Panc1 (cell line): ENCODE data around the gene MED9. TPM values are rescaled to one million over a fixed set of nuclear protein-coding genes. Genes with fewer than 3 reads are reported as not detected.

Experiments used
- ATAC-seq: fragments of 200-7000 bp; cut with Tn5 transposase; 2 replicates; pipeline ENCODE4 v1.9.1; 2020; ENCODE audit warnings: mild to moderate bottlenecking, moderate library complexity
- BruUV-seq: library from RNA; stranded (reverse); fragments of 400-500 nt; replicated peaks from 2 replicates; lab custom pipeline; 2021; lab: Mats Ljungman, UMichigan
- CTCF ChIA-PET: fragments of 300-600 bp; sonication (Branson Sonifier 250); formaldehyde crosslinking; loops from one replicate; lab custom pipeline; 2022; ENCODE audit warnings: antibody characterized with exemption; lab: Charles Lee
- POLR2A ChIA-PET: fragments of 300-600 bp; sonication (Branson Sonifier 250); formaldehyde crosslinking; loops from one replicate; lab custom pipeline; 2022; ENCODE audit warnings: antibody characterized with exemption; lab: Charles Lee
- DNase-seq: peaks from one replicate; pipeline ENCODE4 v3.0.0-alpha.2; 2010; ENCODE audit warnings: low read depth, low spot score
- H3K27ac ChIP-seq: 2 replicates; pipeline ENCODE4 v1.5.1; 2011; ENCODE audit warnings: mild to moderate bottlenecking, low read length, inconsistent platforms
- H3K27me3 ChIP-seq: fragments of 200-500 bp; sonication (Bioruptor generic); 2 replicates; pipeline ENCODE4 v1.6.0; 2014; ENCODE audit warnings: low read length, inconsistent platforms; ENCODE audit not compliant: control insufficient read depth, insufficient read depth
- H3K36me3 ChIP-seq: fragments of 200-500 bp; sonication (Bioruptor generic); 2 replicates; pipeline ENCODE4 v1.5.1; 2014; ENCODE audit warnings: inconsistent platforms, mild to moderate bottlenecking, low read length, moderate library complexity; ENCODE audit not compliant: control insufficient read depth, insufficient read depth
- H3K4me1 ChIP-seq: 2 replicates; pipeline ENCODE4 v1.5.1; 2011; ENCODE audit warnings: inconsistent platforms, mild to moderate bottlenecking, low read length, moderate library complexity; ENCODE audit not compliant: control insufficient read depth, insufficient read depth
- H3K4me3 ChIP-seq, 2 experiments: 2 replicates each; pipeline ENCODE4 v1.5.1; 2011 to 2012; ENCODE audit warnings: low read depth in 2 of 2, low read length in 2 of 2, mild to moderate bottlenecking in 2 of 2, inconsistent platforms in 1 of 2, moderate library complexity in 1 of 2
- H3K9me3 ChIP-seq: fragments of 200-500 bp; sonication (Bioruptor generic); 2 replicates; pipeline ENCODE4 v1.5.1; 2014; ENCODE audit warnings: low read depth, mild to moderate bottlenecking, inconsistent platforms, low read length, moderate library complexity; ENCODE audit not compliant: control insufficient read depth, insufficient read depth
- CTCF ChIP-seq: fragments of 450-650 bp; IDR thresholded peaks from 2 replicates; pipeline ENCODE4 v1.5.1; 2017; ENCODE audit warnings: mild to moderate bottlenecking
- POLR2AphosphoS5 ChIP-seq: IDR thresholded peaks from 2 replicates; pipeline ENCODE4 v1.6.1; 2012; ENCODE audit warnings: mild to moderate bottlenecking, low read depth, low read length, moderate library complexity
- REST ChIP-seq, 2 experiments: IDR thresholded peaks; 2 replicates each; pipeline ENCODE4 v1.6.1; 2011 to 2012; ENCODE audit warnings: low read depth in 2 of 2, control low read depth in 1 of 2, low read length in 1 of 2, mild to moderate bottlenecking in 1 of 2, moderate library complexity in 1 of 2; ENCODE audit not compliant: insufficient read depth in 1 of 2
- SIN3A ChIP-seq: IDR thresholded peaks from 2 replicates; pipeline ENCODE4 v1.6.1; 2012; ENCODE audit warnings: low read depth, mild to moderate bottlenecking, low read length, moderate library complexity, borderline replicate concordance; ENCODE audit not compliant: insufficient read depth
- TCF7L2 ChIP-seq: IDR thresholded peaks from 2 replicates; pipeline ENCODE4 v1.6.1; 2011; ENCODE audit warnings: mild to moderate bottlenecking, low read depth, low read length, inconsistent platforms
- in situ Hi-C: cut with HindIII; loops from 2 replicates; pipeline ENCODE4 v1.10.0; 2016; ENCODE audit warnings: low sequenced_read_pairs, low pct_unique_long_range_greater_than_20kb
- intact Hi-C: fragments of 100-400 bp; cut with micrococcal nuclease; formaldehyde crosslinking; loops from one replicate; pipeline ENCODE4 v1.10.0; 2022; ENCODE audit not compliant: unreplicated experiment
- total RNA-seq: library from RNA; stranded (reverse); gene quantifications from one replicate; pipeline ENCODE4 v1.2.1, GENCODE V29; 2021; ENCODE audit not compliant: unreplicated experiment

The MED9 gene
- total RNA-seq, 1 experiment from 2014 or later = 11.1 TPM

DNA sequence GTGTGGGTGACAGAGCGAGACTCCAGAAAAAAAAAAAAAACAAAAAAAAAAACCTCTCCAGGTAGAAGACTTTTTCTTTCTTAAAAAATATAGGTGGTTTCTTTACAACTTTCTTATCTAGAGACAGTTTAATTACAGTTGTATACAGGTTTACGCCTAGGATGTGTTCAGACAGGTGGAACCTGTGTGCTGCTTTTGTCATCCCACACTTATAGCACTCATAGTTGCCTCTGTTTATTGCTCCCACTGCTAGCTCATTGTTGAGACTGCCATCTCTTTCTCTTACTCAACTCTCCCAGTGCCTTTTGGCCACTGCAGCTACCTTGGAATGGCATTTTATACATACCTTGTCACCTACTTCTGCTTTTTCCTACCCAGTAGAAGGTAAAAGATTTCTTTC is 19.1 kb upstream of the MED9 start:
- Histone ChIP-seq H3K4me3 (no peak overlapping the region), H3K9me3 (no peaks in the 10 kb centered on the region), H3K4me1 (no peaks in the 10 kb centered on the region), H3K36me3 (no peaks in the 10 kb centered on the region), H3K27ac (no peak overlapping the region), H3K27me3 (peaks cover 2% of the 10 kb centered on the region; the same call in 1 of the 2 replicates)
- ChIA-PET CTCF (no interaction called here), POLR2A (no interaction called here)
- DNase-seq (no peak), ATAC-seq (no peak)
- BruUV-seq = no TSS peak
- intact Hi-C loops (no loop called here), in situ Hi-C loops (no loop called here)
- TF ChIP-seq POLR2AphosphoS5 (no peak), REST (IDR thresholded peaks at IDR 0.05; ENCODE audit: insufficient read depth in 1 of 2, low read depth in 2 of 2, low read length in 1 of 2) (no peak), TCF7L2 (no peak), SIN3A (no peak), CTCF (no peak)

GRCh38 chr17:17460038-17460437 is 16.8 kb upstream of the MED9 start:
- Histone ChIP-seq H3K27ac (no peak overlapping the region), H3K4me1 (no peaks in the 10 kb centered on the region), H3K27me3 (peaks cover 2% of the 10 kb centered on the region), H3K9me3 (no peaks in the 10 kb centered on the region), H3K36me3 (no peaks in the 10 kb centered on the region), H3K4me3 (no peak overlapping the region)
- BruUV-seq = no TSS peak
- ChIA-PET POLR2A (no interaction called here), CTCF (no interaction called here)
- DNase-seq = no peak
- intact Hi-C loops = no loop called here
- TF ChIP-seq TCF7L2 = no peak
- no peak for TF ChIP-seq SIN3A
- TF ChIP-seq CTCF = no peak
- TF ChIP-seq REST (IDR thresholded peaks at IDR 0.05; ENCODE audit: insufficient read depth in 1 of 2, low read depth in 2 of 2, low read length in 1 of 2) = no peak
- TF ChIP-seq POLR2AphosphoS5 = no peak
- in situ Hi-C loops = no loop called here
- ATAC-seq = no peak
